PC-9 (cell line): Measurements from ENCODE around the gene ATOSB. TPM values are rescaled to one million over a fixed set of nuclear protein-coding genes. Genes with fewer than 3 reads are reported as not detected.
A peak's percentile ranks its signal among the peaks of the same experiment; 100 is the strongest.

Experiments used
- BruUV-seq: library from RNA; stranded (reverse); fragments of 400-500 nt; replicated peaks from 2 replicates; lab custom pipeline; 2021; lab: Mats Ljungman, UMichigan
- CTCF ChIA-PET: fragments of 300-600 bp; sonication (Branson Sonifier 250); formaldehyde crosslinking; loops from one replicate; lab custom pipeline; 2022; ENCODE audit warnings: antibody characterized with exemption; lab: Charles Lee
- POLR2A ChIA-PET: fragments of 300-600 bp; sonication (Branson Sonifier 250); formaldehyde crosslinking; loops from one replicate; lab custom pipeline; 2022; ENCODE audit warnings: antibody characterized with exemption; ENCODE audit not compliant: unreplicated experiment; lab: Charles Lee
- DNase-seq, 2 experiments: peaks; one replicate each; pipeline versions ENCODE4 v3.0.0 to v3.0.0-alpha.2; 2015 to 2022; ENCODE audit warnings: mixed read lengths in 1 of 2
- H2AFZ ChIP-seq: fragments of 200-600 bp; sonication (generic); 2 replicates; pipeline ENCODE4 v1.8.1; 2017; ENCODE audit warnings: antibody characterized with exemption
- H3F3A ChIP-seq: fragments of 200-600 bp; sonication (generic); 2 replicates; pipeline ENCODE4 v1.8.1; 2017; ENCODE audit warnings: antibody characterized with exemption, mild to moderate bottlenecking, low read depth; ENCODE audit not compliant: insufficient read depth
- H3K27ac ChIP-seq: fragments of 200-600 bp; sonication (generic); 2 replicates; pipeline ENCODE4 v1.6.1; 2016; ENCODE audit warnings: mixed run types
- H3K27me3 ChIP-seq: fragments of 200-600 bp; sonication (generic); 2 replicates; pipeline ENCODE4 v1.6.1; 2016; ENCODE audit warnings: low read depth, mixed run types; ENCODE audit not compliant: insufficient read depth
- H3K36me3 ChIP-seq: fragments of 200-600 bp; sonication (generic); 2 replicates; pipeline ENCODE4 v1.6.1; 2016; ENCODE audit warnings: low read depth, mixed run types
- H3K4me1 ChIP-seq: fragments of 200-600 bp; sonication (generic); replicated peaks from 2 replicates; pipeline ENCODE4 v1.6.1; 2016; ENCODE audit warnings: mixed run types; ENCODE audit not compliant: insufficient read depth
- H3K4me2 ChIP-seq: fragments of 200-600 bp; sonication (generic); 2 replicates; pipeline ENCODE4 v1.6.1; 2017; ENCODE audit warnings: mixed run types
- H3K4me3 ChIP-seq: fragments of 200-600 bp; sonication (generic); 2 replicates; pipeline ENCODE4 v1.6.1; 2016; ENCODE audit warnings: mixed run types
- H3K79me2 ChIP-seq: fragments of 200-600 bp; sonication (generic); 2 replicates; pipeline ENCODE4 v1.6.1; 2017; ENCODE audit warnings: low read depth, mixed run types
- H3K9me2 ChIP-seq: fragments of 200-600 bp; sonication (generic); 2 replicates; pipeline ENCODE4 v1.8.1; 2017; ENCODE audit warnings: mild to moderate bottlenecking; ENCODE audit not compliant: insufficient read depth
- H3K9me3 ChIP-seq: fragments of 200-600 bp; sonication (generic); 2 replicates; pipeline ENCODE4 v1.8.1; 2016; ENCODE audit warnings: low read depth; ENCODE audit not compliant: insufficient read depth
- H4K20me1 ChIP-seq: fragments of 200-600 bp; sonication (generic); 2 replicates; pipeline ENCODE4 v1.8.1; 2017; ENCODE audit not compliant: insufficient read depth
- CTCF ChIP-seq: fragments of 200-600 bp; sonication (generic); conservative IDR thresholded peaks from 2 replicates; pipeline ENCODE4 v1.6.1; 2017; ENCODE audit warnings: mixed run types, antibody characterized with exemption, mild to moderate bottlenecking, moderate library complexity
- EZH2 ChIP-seq: fragments of 200-600 bp; sonication (generic); IDR thresholded peaks from 2 replicates; pipeline ENCODE4 v1.8.0; 2017; ENCODE audit warnings: antibody characterized with exemption, low read depth
- intact Hi-C: fragments of 100-400 bp; cut with micrococcal nuclease; formaldehyde crosslinking; loops from one replicate; pipeline ENCODE4 v1.10.0; 2022; ENCODE audit not compliant: unreplicated experiment
- total RNA-seq: library from RNA; stranded (reverse); gene quantifications from 2 replicates; pipeline ENCODE4 v1.2.3, GENCODE V29; 2021

Gene ATOSB
- total RNA-seq, 1 experiment from 2014 or later: 10.5 TPM

GRCh38 chr9:35057271-35057620 is 58.4 kb downstream of the ATOSB start:
- no TSS peak for BruUV-seq
- CTCF ChIA-PET: no interaction called here

GRCh38 chr9:35056571-35057270 is 58.9 kb downstream of the ATOSB start:
- Histone ChIP-seq H3K9me2 (no peaks in the 10 kb centered on the region), H3K4me2 (no peak overlapping the region), H3K79me2 (no peaks in the 10 kb centered on the region), H3K4me1 (no peaks in the 10 kb centered on the region), H3K27ac (no peak overlapping the region), H3K36me3 (peaks cover 11% of the 10 kb centered on the region; the same call in 1 of the 2 replicates), H3K4me3 (no peak overlapping the region), H3K9me3 (no peaks in the 10 kb centered on the region), H2AFZ (no peak overlapping the region), H4K20me1 (peaks cover 9% of the 10 kb centered on the region), H3F3A (peaks cover 23% of the 10 kb centered on the region; the same call in 1 of the 2 replicates), H3K27me3 (no peaks in the 10 kb centered on the region)
- ChIA-PET CTCF (no interaction called here), POLR2A (no interaction called here)
- BruUV-seq: TSS peak; percentile 9
- TF ChIP-seq CTCF (no peak), EZH2 (no peak)
- intact Hi-C loops: no loop called here
- no peak for DNase-seq

More at GRCh38 chr9:35057271-35057620, 58.4 kb downstream of the ATOSB start:
- Histone ChIP-seq H3K79me2 (no peaks in the 10 kb centered on the region), H2AFZ (no peak overlapping the region), H3K9me2 (no peaks in the 10 kb centered on the region), H3K9me3 (no peaks in the 10 kb centered on the region), H3K27ac (no peak overlapping the region), H3K4me3 (no peak overlapping the region), H3K27me3 (no peaks in the 10 kb centered on the region), H3K4me1 (no peaks in the 10 kb centered on the region), H4K20me1 (peaks cover 9% of the 10 kb centered on the region), H3K36me3 (peaks cover 12% of the 10 kb centered on the region), H3F3A (peaks cover 23% of the 10 kb centered on the region; the same call in 1 of the 2 replicates), H3K4me2 (no peak overlapping the region)
- intact Hi-C loops: no loop called here
- DNase-seq: no peak
- TF ChIP-seq CTCF (no peak), EZH2 (no peak)
- POLR2A ChIA-PET: no interaction called here

- Histone ChIP-seq H3K36me3 (peaks cover 11% of the 10 kb centered on the region; the same call in 1 of the 2 replicates), H3K27ac (no peak overlapping the region), H4K20me1 (peaks cover 5% of the 10 kb centered on the region; the same call in 1 of the 2 replicates), H3K4me1 (no peaks in the 10 kb centered on the region), H3F3A (peaks cover 19% of the 10 kb centered on the region; the same call in 1 of the 2 replicates), H3K9me2 (no peaks in the 10 kb centered on the region), H3K79me2 (no peaks in the 10 kb centered on the region), H2AFZ (no peak overlapping the region), H3K27me3 (no peaks in the 10 kb centered on the region), H3K9me3 (no peaks in the 10 kb centered on the region), H3K4me2 (no peak overlapping the region), H3K4me3 (no peak overlapping the region)
- DNase-seq: no peak
- POLR2A ChIA-PET: no interaction called here
- CTCF ChIA-PET: no interaction called here
- TF ChIP-seq EZH2: no peak
- no peak for TF ChIP-seq CTCF
- intact Hi-C loops: no loop called here
- BruUV-seq: TSS peak; percentile 8
These were observed 60.6 kb downstream of the ATOSB start for GRCh38 chr9:35054871-35055644.
